GM18520 (cell line): ENCODE results near the gene PROKR1.
A peak's percentile ranks its signal among the peaks of the same experiment; 100 is the strongest.
"Not testable (repeated sequence)": the region's sequence is repeated elsewhere in the genome, so short reads cannot be mapped to it uniquely, and the experiment has no call there.

Experiments
- ATAC-seq: cut with Tn5 transposase; IDR thresholded peaks from one replicate; pipeline ENCODE4 v1.9.1; 2021; ENCODE audit not compliant: unreplicated experiment

Gene PROKR1

DNA sequence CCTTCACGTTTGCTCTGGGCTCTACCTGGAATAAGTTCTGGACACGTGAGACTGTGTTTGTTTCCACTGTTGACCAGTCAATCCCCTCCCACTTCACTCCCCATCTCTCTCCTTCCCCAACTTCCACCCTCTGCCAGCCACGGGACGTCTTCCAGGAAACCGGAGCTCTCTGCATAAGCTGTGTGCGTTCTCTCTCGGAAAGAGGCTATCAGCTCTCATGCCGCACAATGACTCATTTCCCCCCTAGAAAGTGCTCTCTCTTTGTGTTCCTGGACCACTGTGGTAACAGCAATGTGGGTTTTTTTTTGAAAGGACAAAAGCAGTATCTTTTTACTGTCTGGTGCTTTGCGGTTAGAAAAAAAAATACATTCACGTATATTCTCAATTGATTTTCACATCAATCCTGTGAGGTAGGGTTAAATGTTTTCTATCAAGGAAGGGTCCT lies 10.2 kb downstream of the PROKR1 start:
- ATAC-seq: no peak

GRCh38 chr2:68658266-68658665 lies 14.9 kb downstream of the PROKR1 start:
- ATAC-seq: no peak

- ATAC-seq: no peak
Measured at GRCh38 chr2:68659081-68659480, 15.7 kb downstream of the PROKR1 start.

DNA sequence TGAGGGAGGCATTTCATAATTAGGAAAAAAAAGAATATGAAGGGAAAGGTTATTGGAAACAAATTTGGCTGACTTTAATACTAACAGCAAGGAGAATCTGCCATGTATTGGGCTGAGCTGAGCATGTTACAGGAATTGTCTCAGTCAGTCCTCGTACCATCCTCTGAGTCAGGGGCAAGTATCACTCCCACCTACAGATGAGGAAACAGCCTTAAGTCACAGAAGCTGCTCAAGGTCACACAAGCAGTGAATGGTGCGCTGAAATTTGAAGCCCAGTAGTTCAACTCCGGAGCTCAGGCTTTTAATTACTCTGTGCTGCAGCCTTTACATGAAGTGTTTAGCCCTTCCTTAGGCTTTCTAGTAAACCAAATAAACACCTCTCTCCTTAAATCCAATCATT lies 17.3 kb downstream of the PROKR1 start:
- ATAC-seq: no peak

GRCh38 chr2:68662466-68662865 lies 19.1 kb downstream of the PROKR1 start:
- ATAC-seq: no peak

DNA sequence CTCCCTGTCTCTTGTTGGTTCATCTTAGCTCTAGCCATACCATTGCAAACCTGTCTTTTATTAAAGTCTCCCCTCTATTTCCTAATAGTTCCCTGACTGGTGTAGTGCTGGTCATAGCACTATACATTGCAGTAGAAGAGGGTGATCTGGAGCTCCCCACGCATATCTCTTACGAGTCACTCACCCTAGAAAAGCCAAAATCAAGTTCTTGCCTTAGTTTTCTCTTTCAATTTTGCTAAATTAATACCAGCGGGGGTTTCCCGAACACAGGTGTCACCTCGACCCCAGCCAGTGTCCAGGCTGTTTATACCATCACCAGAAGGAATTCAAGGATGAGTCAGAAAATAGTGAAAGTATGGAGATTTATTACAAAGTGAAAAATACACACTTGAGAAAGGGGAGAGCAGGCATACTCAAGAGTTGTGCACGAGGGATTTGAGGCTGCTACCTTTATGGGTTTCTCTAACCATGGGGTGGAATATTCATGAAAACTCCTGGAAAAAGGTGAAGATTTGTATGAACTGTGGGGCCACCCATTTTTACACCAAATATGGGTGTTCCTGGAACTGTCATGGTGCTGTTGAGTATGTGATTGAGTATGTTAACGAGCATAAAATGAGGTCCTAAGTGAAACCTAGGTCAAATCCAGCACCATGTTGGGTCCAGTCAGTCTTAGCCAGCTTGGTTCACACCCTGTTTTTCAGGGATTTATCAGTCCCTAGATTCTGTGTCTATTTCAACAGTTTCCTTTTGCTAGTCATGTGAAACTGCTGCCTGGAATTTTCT lies 20.2 kb downstream of the PROKR1 start:
- no peak for ATAC-seq

DNA sequence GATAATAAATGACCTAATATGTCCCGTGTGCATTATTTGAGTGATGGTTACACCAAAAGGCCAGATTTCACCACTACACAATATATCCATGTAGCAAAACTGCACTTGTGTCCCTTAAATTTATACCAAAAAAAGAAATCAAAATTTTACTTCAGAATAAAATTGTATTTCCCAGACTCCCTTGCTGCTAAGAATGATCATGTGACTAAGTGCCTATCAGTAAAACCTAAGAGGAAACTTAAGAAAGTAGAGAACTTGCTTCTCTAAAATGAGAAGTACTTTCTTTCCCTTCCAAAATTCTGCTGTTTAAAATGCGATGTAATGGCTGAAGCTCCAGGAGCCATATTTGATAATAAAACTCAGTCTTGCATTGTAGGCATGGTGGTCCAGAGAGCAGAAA lies 24.0 kb downstream of the PROKR1 start:
- no peak for ATAC-seq

DNA sequence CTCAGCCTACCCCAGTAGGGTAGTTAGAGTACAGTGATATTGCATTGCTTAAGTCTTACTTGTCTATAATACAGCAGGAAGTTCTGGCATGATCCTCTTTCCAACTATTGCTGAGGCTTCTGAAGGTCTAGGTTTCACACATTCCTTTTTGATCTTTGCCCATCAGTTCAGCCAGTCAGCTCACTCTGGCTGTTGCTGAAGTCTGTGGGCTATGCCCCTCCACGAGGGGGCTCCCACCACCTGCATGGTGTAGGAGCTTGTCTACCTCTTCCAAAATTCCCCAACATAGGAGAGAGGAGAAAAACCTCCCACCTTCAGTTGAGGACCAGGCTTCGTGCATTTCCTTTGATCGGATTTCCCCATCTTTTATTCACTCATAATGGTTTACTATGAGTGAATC lies 26.3 kb downstream of the PROKR1 start:
- ATAC-seq: no peak

GRCh38 chr2:68671961-68672360 lies 28.6 kb downstream of the PROKR1 start:
- no peak for ATAC-seq

- ATAC-seq: no peak
Measured at GRCh38 chr2:68673631-68674030, 30.3 kb downstream of the PROKR1 start.

- no peak for ATAC-seq
Measured at GRCh38 chr2:68675470-68675869, 32.1 kb downstream of the PROKR1 start.

GRCh38 chr2:68677837-68678236 lies 34.5 kb downstream of the PROKR1 start:
- ATAC-seq: not testable (repeated sequence)

GRCh38 chr2:68679166-68679916 lies 36.0 kb downstream of the PROKR1 start:
- ATAC-seq: not testable (repeated sequence)

GRCh38 chr2:68679917-68680267 lies 36.5 kb downstream of the PROKR1 start:
- not testable (repeated sequence) for ATAC-seq

DNA sequence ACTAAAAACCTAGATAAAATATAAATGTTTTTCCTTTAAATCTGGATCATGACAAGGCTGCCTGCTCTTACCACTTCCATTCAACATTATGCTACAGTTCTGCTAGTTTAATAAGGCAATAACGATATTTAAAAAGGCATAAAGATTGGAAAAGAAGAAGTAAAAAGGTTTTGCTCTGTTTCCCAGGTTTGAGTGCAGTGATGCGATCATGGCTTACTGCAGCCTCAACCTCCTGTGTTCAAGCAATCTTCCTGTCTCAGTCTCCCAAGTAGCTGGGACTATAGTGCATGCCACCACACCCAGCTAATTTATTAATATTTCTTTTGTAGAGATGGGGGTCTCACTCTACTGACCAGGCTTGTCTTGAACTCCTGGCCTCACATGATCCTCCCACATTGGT lies 40.8 kb downstream of the PROKR1 start:
- no peak for ATAC-seq

- no peak for ATAC-seq
Measured at GRCh38 chr2:68686178-68686577, 42.8 kb downstream of the PROKR1 start.

DNA sequence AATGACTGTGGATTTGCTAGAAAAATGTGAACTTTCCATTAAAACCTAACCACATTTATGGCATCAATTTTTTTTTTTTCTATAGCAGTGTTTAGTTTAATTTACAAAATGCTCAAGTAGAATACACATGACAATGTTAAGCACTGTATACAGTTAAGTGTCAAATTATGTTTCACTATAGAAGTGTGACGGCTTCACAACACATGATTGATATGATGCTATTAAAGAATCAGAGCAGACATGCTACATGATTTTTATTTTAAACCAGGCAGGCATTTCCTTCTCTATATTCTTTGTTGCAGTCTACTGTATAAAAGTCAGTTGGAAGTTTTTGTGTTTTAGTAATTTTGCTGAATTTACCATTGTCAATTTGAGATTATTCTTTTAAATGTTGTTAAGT lies 43.6 kb downstream of the PROKR1 start:
- ATAC-seq: no peak

GRCh38 chr2:68689553-68690537 lies 46.5 kb downstream of the PROKR1 start:
- ATAC-seq: peak; percentile 85

- ATAC-seq: no peak
Measured at GRCh38 chr2:68690851-68691250, 47.5 kb downstream of the PROKR1 start.

- no peak for ATAC-seq
Measured at GRCh38 chr2:68692511-68692910, 49.1 kb downstream of the PROKR1 start.

- no peak for ATAC-seq
Measured at GRCh38 chr2:68693951-68694350, 50.6 kb downstream of the PROKR1 start.
